HG03159 (cell line): ENCODE measurements around the gene EPHB1.

Experiments
- ATAC-seq: cut with Tn5 transposase; IDR thresholded peaks from one replicate; pipeline ENCODE4 v1.9.1; 2021; ENCODE audit warnings: mild to moderate bottlenecking, moderate library complexity; ENCODE audit not compliant: unreplicated experiment

EPHB1 gene

GRCh38 chr3:135263331-135263730 lies 468.3 kb downstream of the EPHB1 start:
- ATAC-seq: no peak

GRCh38 chr3:135267487-135267886 lies 472.4 kb downstream of the EPHB1 start:
- no peak for ATAC-seq

- ATAC-seq: no peak
These were observed 474.0 kb downstream of the EPHB1 start for GRCh38 chr3:135268941-135269532.

- no peak for ATAC-seq
These were observed 476.3 kb downstream of the EPHB1 start for GRCh38 chr3:135271177-135272025.

GRCh38 chr3:135272026-135272669 lies 477.1 kb downstream of the EPHB1 start:
- ATAC-seq: no peak

- ATAC-seq: no peak
These were observed 497.1 kb downstream of the EPHB1 start for GRCh38 chr3:135292162-135292561.

- no peak for ATAC-seq
These were observed 506.6 kb downstream of the EPHB1 start for GRCh38 chr3:135301670-135302069.

- ATAC-seq: no peak
These were observed 509.3 kb downstream of the EPHB1 start for GRCh38 chr3:135304378-135304777.
